NCI-H82 treated with DMSO at 0.1 percent for 48 hours (cell line): ENCODE data around the gene DTD2.
"Not testable (repeated sequence)": the region's sequence is repeated elsewhere in the genome, so short reads cannot be mapped to it uniquely, and the experiment has no call there.

ENCODE experiments used
- DNase-seq: peaks from one replicate; lab custom pipeline; 2025; ENCODE audit not compliant: unreplicated experiment; lab: John Stamatoyannopoulos, UW

The DTD2 gene

DNA sequence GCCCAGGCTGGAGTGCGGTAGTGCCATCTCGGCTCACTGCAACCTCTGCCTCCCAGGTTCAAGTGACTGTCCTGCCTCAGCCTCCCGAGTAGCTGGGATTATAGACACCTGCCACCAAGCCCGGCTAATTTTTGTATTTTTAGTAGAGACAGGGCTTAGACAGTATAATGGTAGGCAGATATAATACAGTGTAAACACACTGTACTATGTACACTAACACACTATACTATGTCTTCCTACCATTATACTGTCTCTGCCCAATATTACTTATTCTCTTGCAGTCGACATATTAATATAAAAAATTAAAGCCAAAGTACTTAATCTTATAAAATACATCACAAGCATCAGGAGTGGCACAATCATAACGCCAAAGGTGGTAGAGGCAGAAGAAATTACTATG is 15.0 kb downstream of the DTD2 start:
- DNase-seq, result no peak

- DNase-seq, result no peak
These were observed 15.8 kb downstream of the DTD2 start for GRCh38 chr14:31441273-31442111.

DNA sequence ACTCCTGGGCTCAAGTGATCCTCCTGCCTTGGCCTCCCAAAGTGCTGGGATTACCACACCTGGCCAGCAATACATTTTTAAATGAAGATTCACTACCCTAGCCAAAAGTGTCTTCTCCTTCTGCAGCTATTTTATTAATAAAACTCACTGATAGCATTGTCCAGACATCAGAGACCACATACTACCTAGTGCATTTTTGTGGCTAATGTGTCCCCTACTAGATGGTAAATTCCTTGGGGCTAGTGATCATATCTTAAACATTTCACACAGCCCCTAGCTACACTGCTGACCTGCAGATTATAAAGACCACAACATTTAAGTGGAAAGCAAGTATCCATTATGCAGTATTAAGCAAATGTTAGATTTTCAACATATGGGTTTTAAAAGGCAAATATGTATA is 17.0 kb downstream of the DTD2 start:
- no peak for DNase-seq

- no peak for DNase-seq
These were observed 17.7 kb downstream of the DTD2 start for GRCh38 chr14:31439561-31439960.

DNA sequence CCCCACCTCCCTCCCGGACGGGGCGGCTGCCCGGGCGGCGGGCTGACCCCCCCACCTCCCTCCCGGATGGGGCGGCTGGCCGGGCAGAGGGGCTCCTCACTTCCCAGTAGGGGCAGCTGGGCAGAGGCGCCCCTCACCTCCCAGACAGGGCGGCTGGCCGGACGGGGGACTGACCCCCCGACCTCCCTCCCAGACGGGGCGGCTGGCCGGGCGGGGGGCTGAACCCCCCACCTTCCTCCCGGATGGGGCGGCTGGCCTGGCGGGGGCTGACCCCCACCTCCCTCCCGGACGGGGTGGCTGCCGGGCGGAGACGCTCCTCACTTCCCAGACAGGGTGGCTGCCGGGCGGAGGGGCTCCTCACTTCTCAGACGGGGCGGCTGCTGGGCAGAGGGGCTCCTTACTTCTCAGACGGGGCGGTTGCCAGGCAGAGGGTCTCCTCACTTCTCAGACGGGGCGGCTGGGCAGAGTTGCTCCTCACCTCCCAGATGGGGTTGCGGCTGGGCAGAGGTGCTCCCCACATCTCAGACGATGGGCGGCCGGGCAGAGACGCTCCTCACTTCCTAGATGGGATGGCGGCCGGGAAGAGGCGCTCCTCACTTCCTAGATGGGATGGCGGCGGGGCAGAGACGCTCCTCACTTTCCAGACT is 20.1 kb downstream of the DTD2 start:
- DNase-seq, result not testable (repeated sequence)

DNA sequence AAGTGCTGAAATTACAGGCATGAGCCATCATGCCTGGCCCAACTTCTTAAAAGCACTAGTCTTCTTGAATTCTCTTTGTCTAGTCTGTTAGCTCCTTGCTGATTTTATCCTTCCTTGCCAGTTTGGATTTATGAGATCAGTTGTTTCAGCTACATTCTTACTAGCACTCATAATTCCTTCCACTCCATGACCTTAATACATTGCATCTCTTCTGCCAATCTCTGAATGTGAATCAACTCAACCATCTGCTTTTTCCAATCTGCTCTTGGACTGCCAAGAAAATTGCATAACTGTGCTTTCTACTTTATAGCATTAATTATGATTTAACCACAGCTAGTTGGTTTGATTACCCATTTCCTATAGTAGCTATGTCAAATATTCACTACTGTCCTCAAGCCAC is 22.0 kb downstream of the DTD2 start:
- no peak for DNase-seq

- no peak for DNase-seq
These were observed 26.6 kb downstream of the DTD2 start for GRCh38 chr14:31430634-31431264.

GRCh38 chr14:31429791-31430190 is 27.5 kb downstream of the DTD2 start:
- DNase-seq, result no peak

DNA sequence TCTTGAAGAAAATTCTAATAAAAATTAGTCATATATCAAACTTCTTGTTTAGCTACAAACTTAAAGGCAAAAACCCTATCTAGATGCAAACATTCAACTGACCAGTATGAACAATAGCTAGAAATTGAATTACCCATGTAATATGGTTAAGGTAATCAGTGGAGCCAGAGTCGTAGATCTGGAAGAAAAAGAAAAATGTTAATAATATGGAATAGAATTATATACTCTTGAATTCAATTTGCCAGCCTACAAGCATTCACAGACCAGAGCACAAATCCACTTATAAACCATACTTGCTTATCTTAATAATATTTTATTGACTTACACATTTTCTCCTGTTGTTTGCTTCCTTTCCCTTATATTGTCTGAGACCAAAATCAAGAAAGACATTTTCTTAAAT is 29.3 kb downstream of the DTD2 start:
- no peak for DNase-seq

DNA sequence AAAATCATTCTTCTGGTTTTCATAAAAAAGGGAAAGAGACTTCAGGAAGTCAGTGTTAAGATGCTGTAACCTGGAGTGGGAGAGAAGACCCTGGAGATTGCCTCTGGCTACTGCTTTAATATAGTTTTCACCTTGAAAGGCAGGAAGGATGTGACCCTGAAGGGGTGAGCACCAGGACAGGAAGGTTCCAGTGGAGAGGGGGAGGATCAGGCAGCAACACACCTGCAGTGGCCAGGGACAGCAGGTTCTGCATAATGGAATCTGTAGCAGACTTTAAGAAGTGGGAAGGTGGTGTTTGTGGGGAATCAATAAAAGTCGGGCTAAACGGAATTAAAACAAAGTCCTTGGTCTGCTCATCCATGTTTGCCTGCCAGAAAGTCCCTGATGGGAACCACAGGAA is 30.6 kb downstream of the DTD2 start:
- no peak for DNase-seq

DNA sequence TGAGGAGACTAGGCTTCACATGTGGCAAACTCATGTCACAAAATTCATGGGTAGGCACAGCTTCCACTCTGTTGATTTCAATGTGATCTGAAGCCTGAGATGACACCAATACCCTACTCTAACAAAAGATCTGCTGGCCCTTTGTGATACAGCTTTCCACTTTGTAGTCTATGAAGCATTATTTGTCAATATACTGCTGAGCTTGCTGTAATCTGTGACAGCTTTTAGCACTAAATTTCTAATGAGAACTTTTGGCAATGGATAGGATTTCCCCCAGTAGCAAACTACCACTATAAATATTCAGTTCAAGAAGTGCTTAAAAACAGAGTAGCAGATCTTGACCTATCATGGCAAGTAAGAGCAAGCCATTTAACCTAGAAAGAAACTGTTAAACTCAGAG is 31.4 kb downstream of the DTD2 start:
- DNase-seq, result no peak

GRCh38 chr14:31421200-31421599 is 36.1 kb downstream of the DTD2 start:
- DNase-seq, result no peak

DNA sequence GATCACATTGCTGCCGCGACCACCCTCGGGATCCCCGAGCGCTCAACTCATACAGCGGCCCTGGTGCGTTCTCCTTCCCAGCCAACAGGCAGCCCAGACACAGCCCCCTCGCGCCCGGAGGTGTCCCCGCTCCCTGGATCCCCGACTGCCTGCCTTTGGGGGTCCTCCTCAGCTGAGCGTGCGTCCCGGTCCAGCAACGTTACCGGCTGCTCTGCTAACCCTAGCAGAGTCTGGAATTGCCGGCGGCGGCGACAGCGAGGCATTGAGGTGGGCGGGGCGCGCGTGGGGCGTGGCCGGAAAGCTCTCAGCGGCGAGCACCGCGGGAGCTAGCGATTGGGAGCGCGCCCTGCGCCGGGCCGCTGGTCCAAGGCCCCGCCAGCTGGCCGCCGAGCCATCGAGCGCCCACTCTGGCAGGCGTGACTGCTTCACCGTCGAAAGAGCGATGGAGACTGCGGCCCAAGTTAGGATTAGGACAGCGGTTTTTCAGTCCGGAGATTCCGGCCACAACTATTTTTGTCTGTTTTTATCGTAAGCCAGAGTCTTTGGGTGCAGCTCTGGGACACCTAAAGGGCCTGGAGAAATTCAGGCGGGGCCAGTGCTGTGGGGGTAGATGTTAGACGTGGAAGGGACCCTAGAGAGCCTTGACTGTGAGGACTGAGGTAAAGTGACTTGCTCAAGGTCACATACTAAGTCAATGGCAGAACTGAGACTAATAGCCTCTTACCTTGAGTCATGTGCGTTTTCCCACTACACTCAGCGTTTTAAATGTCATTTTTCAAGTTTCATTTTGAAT is 36.8 kb downstream of the DTD2 start, which contains the start of gene HEATR5A:
Gene HEATR5A, minus strand, starts transcription at position 232 of the 793 bp plus-strand sequence. CDS start 17,575 bp downstream, outside the sequence.
- DNase-seq, result peak; percentile 47

- DNase-seq, result no peak
These were observed 37.4 kb downstream of the DTD2 start for GRCh38 chr14:31419967-31420318.

DNA sequence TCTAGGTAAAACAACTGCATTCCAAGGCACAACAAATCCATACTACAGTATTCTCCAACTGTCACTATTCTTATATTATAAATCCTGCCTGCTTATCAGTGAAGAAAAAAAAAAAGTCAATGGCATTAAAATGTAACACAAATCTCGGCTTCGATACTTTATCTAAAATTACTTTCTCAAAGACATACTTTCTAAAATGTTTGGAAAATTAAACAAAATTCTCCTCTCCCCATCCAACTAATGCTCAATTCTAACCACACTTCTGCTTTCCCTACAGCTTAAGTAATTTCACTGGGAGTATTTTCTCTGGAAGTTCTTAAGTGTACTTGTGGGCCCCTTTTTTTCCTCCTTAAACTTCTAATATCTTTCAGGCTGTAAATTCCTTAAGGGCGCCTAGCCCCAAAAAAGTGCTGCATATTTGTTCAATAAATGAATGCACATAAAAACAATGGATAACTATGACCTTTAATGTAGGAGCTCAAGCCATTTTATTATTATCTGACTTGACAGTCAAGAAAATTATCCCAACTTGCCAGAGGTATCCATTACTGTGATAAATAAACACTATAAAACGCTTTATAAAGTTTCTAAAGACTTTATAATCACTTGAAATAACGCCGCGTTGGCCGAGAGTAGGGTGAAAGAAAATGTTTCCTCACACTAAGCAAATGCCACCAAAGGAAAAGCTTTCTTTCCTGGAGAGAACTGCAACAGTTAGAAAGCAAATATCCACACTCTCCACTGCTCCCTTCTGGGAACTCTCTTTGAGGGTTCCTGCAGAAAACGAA is 37.9 kb downstream of the DTD2 start:
- DNase-seq, result no peak

GRCh38 chr14:31418440-31418839 is 38.9 kb downstream of the DTD2 start:
- no peak for DNase-seq

DNA sequence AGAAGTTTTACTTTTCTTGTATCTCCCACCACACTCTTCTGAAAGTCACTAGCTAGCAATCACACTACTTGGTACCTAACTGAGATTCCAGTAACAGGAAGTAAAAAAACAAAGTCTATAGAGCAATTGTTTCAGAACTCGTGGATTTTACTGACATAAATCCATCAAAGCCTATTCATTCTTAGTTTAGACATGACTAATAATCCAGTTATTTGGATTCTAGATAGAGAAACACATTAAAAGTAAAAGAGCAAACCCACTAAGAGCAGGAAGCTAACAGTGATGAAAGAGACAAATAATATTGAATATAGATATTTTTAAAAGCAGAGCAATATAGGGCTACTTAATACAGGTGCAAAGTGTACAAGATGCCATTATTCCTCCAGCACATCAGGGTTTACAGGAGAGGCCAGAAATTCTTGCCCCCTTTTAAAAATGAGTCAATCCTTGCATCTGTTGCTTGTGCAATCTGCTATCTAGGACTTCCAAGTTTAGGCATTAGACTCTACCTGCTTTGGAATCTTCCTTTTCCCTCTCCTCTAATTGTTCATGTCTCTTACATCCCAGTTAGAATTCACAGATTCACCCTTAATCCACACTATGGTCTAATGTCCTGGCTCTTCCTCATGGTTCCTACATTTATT is 43.0 kb downstream of the DTD2 start:
- no peak for DNase-seq

DNA sequence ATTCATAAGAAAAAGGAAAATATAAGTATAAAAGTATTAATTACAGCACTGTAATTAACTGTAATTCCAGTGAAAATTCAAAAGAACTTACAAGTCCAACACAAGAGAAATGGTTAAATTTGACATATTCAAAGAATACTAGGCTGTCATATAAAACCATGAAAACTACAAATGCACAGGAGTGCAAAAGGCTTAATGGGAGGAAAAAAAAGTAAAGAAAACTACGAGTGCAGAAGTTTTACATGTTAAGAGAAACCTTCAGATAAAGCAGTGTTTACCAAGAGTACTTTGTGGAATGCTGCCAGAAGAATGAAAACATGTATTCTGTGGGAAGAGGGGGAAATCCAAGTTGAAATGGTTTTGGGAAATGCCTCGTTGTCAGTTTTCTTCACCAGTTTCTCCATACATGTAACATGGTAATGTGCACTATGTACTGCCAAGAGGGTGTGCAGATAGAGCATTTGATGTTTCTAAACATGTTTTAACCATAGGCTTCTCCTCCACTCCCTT is 46.0 kb downstream of the DTD2 start:
- DNase-seq, result no peak

- no peak for DNase-seq
These were observed 47.2 kb downstream of the DTD2 start for GRCh38 chr14:31410048-31410650.
